ENCODE results near the gene NUP62CL. TPM values are rescaled to one million over a fixed set of nuclear protein-coding genes. Genes with fewer than 3 reads are reported as not detected.
"Not testable (repeated sequence)": the region's sequence is repeated elsewhere in the genome, so short reads cannot be mapped to it uniquely, and the experiment has no call there.

The NUP62CL gene
- not detected for polyA plus RNA-seq (2013, experiment 1 of 2; ENCODE audit: insufficient read length)
- polyA plus RNA-seq (2013, experiment 2 of 2; ENCODE audit: insufficient read length): not detected

GRCh38 chrX:107205770-107206696 is at the start of gene NUP62CL, which contains the start of gene DNAAF6:
NUP62CL (minus strand) TSS chrX:107206433; CDS start chrX:107175146, 31,287 bp downstream.
DNAAF6 (plus strand) TSS chrX:107206611; CDS start chrX:107212876, 6,265 bp downstream.
- peak; percentile 1 for DNase-seq

GRCh38 chrX:107228486-107228819 is 22.2 kb upstream of the NUP62CL start:
- DNase-seq: no peak

GRCh38 chrX:107227780-107228485 is 21.7 kb upstream of the NUP62CL start:
- DNase-seq: no peak

GRCh38 chrX:107226757-107227156 is 20.5 kb upstream of the NUP62CL start:
- DNase-seq: peak; percentile 29

- DNase-seq: no peak
Observed at GRCh38 chrX:107213477-107213876, 7.2 kb upstream of the NUP62CL start.

- no peak for DNase-seq
Observed at GRCh38 chrX:107207943-107208342, 1.7 kb upstream of the NUP62CL start.

- DNase-seq: no peak
Observed at GRCh38 chrX:107207089-107207488, 856 bp upstream of the NUP62CL start.

- no peak for DNase-seq
Observed at GRCh38 chrX:107206697-107207065, 448 bp upstream of the NUP62CL start.

GRCh38 chrX:107204068-107204605 is 2.1 kb downstream of the NUP62CL start:
- no peak for DNase-seq

- DNase-seq: no peak
Observed at GRCh38 chrX:107199491-107199890, 6.7 kb downstream of the NUP62CL start.

GRCh38 chrX:107198074-107198473 is 8.2 kb downstream of the NUP62CL start:
- DNase-seq: not testable (repeated sequence)

GRCh38 chrX:107197319-107197718 is 8.9 kb downstream of the NUP62CL start:
- no peak for DNase-seq

- no peak for DNase-seq
Observed at GRCh38 chrX:107171369-107172102, 34.7 kb downstream of the NUP62CL start.

GRCh38 chrX:107168712-107169111 is 37.5 kb downstream of the NUP62CL start:
- no peak for DNase-seq

- DNase-seq: no peak
Observed at GRCh38 chrX:107168257-107168656, 38.0 kb downstream of the NUP62CL start.

- no peak for DNase-seq
Observed at GRCh38 chrX:107167163-107167921, 38.9 kb downstream of the NUP62CL start.

- not testable (repeated sequence) for DNase-seq
Observed at GRCh38 chrX:107157618-107158017, 48.6 kb downstream of the NUP62CL start.

GRCh38 chrX:107155621-107156430 is 50.4 kb downstream of the NUP62CL start:
- not testable (repeated sequence) for DNase-seq

GRCh38 chrX:107154787-107155620 is 51.2 kb downstream of the NUP62CL start:
- DNase-seq: peak; percentile 13

GRCh38 chrX:107153005-107153404 is 53.2 kb downstream of the NUP62CL start:
- no peak for DNase-seq
